ENCODE data around the gene PYGM. TPM values are rescaled to one million over a fixed set of nuclear protein-coding genes. Genes with fewer than 3 reads are reported as not detected.

Gene PYGM
- total and polyA plus RNA-seq, 3 donors from 2014 or later, result 12.1 to 14.4 (median 14.2) TPM

GRCh38 chr11:64777449-64778222 lies 17.9 kb upstream of the PYGM start:
- H3K9me3 ChIP-seq, result no peaks in the 10 kb centered on the region
- H3K4me1 ChIP-seq, result peaks cover 49% of the 10 kb centered on the region
- H3K36me3 ChIP-seq (ENCODE audit: low read depth, missing control alignments), result no peaks in the 10 kb centered on the region
- TF ChIP-seq CTCF (IDR thresholded peaks at IDR 0.05) (no peak), POLR2A (IDR thresholded peaks at IDR 0.05) (no peak)
- H3K27ac ChIP-seq, result peak overlapping the region; percentile 99 to 100
- no peaks in the 10 kb centered on the region for H3K27me3 ChIP-seq
- 1% methylated on average over 11 to 62 of the region's 98 CpGs for WGBS, 2 donors
- DNase-seq, result peak; percentile 87
- intact Hi-C loops (cut with DNase I; ENCODE audit: low total_unique reads), result no loop called here
- peak overlapping the region; percentile 80 to 99 for H3K4me3 ChIP-seq

GRCh38 chr11:64776875-64777274 lies 17.1 kb upstream of the PYGM start:
- Histone ChIP-seq H3K4me1 (peaks cover 49% of the 10 kb centered on the region), H3K36me3 (ENCODE audit: low read depth, missing control alignments) (no peaks in the 10 kb centered on the region), H3K27me3 (no peaks in the 10 kb centered on the region), H3K27ac (peak overlapping the region; percentile 47 to 100), H3K4me3 (peak overlapping the region; percentile 75 to 99), H3K9me3 (no peaks in the 10 kb centered on the region)
- no peak for TF ChIP-seq CTCF (IDR thresholded peaks at IDR 0.05)
- TF ChIP-seq POLR2A (IDR thresholded peaks at IDR 0.05), result no peak
- intact Hi-C loops (cut with DNase I; ENCODE audit: low total_unique reads), result no loop called here
- WGBS, 2 donors, result 6 to 7% methylated on average over 3 of the region's 3 CpGs
- DNase-seq, result no peak

GRCh38 chr11:64776425-64776824 lies 16.7 kb upstream of the PYGM start:
- no peaks in the 10 kb centered on the region for H3K9me3 ChIP-seq
- H3K4me1 ChIP-seq, result peaks cover 49% of the 10 kb centered on the region
- TF ChIP-seq POLR2A (IDR thresholded peaks at IDR 0.05), result no peak
- H3K4me3 ChIP-seq, result peak overlapping the region in 1 of 2 donors; percentile 75
- intact Hi-C loops (cut with DNase I; ENCODE audit: low total_unique reads), result no loop called here
- WGBS, 2 donors, result 37 to 40% methylated on average over 6 of the region's 6 CpGs
- DNase-seq, result no peak
- no peaks in the 10 kb centered on the region for H3K36me3 ChIP-seq (ENCODE audit: low read depth, missing control alignments)
- H3K27me3 ChIP-seq, result no peaks in the 10 kb centered on the region
- no peak overlapping the region for H3K27ac ChIP-seq

- WGBS, 2 donors, result 36 to 63% methylated on average over 5 of the region's 5 CpGs
- H3K9me3 ChIP-seq, result no peaks in the 10 kb centered on the region
- H3K27ac ChIP-seq, result no peak overlapping the region
- no peaks in the 10 kb centered on the region for H3K27me3 ChIP-seq
- no peaks in the 10 kb centered on the region for H3K36me3 ChIP-seq (ENCODE audit: low read depth, missing control alignments)
- intact Hi-C loops (cut with DNase I; ENCODE audit: low total_unique reads), result no loop called here
- peaks cover 44% of the 10 kb centered on the region for H3K4me1 ChIP-seq
- no peak overlapping the region for H3K4me3 ChIP-seq
- peak; percentile 72 for DNase-seq
- TF ChIP-seq POLR2A (IDR thresholded peaks at IDR 0.05), result no peak
- TF ChIP-seq CTCF (IDR thresholded peaks at IDR 0.05), result no peak
Observed at GRCh38 chr11:64774144-64774543, 14.4 kb upstream of the PYGM start.

GRCh38 chr11:64772303-64773018 lies 12.7 kb upstream of the PYGM start:
- no peaks in the 10 kb centered on the region for H3K27me3 ChIP-seq
- TF ChIP-seq POLR2A (IDR thresholded peaks at IDR 0.05), result no peak
- no peak for TF ChIP-seq CTCF (IDR thresholded peaks at IDR 0.05)
- 72% methylated on average over 3 of the region's 3 CpGs for WGBS, 2 donors
- intact Hi-C loops (cut with DNase I; ENCODE audit: low total_unique reads), result no loop called here
- H3K36me3 ChIP-seq (ENCODE audit: low read depth, missing control alignments), result no peaks in the 10 kb centered on the region
- H3K27ac ChIP-seq, result peak overlapping the region in 1 of 2 donors; percentile 46
- H3K9me3 ChIP-seq, result no peaks in the 10 kb centered on the region
- no peak overlapping the region for H3K4me3 ChIP-seq
- no peak for DNase-seq
- peaks cover 46% of the 10 kb centered on the region for H3K4me1 ChIP-seq

Data from testis (tissue), 3 donors.